Hematopoietic multipotent progenitor cell (in vitro differentiated cells): ENCODE data around the gene CCDC73. TPM values are rescaled to one million over a fixed set of nuclear protein-coding genes. Genes with fewer than 3 reads are reported as not detected.
"Not testable (repeated sequence)": the region's sequence is repeated elsewhere in the genome, so short reads cannot be mapped to it uniquely, and the experiment has no call there.

Source experiments
- DNase-seq, 3 donors: peaks; one replicate each; pipeline ENCODE4 v3.0.0-alpha.2; 2011 to 2015; ENCODE audit warnings: low read depth in 2 of 3, low spot score in 2 of 3
- total RNA-seq: library from RNA; depleted of rRNA; stranded (reverse); fragments of >200 nt; gene quantifications from one replicate; pipeline ENCODE4 v1.2.3, GENCODE V29; 2012

Gene CCDC73
- under 0.01 TPM for total RNA-seq

DNA sequence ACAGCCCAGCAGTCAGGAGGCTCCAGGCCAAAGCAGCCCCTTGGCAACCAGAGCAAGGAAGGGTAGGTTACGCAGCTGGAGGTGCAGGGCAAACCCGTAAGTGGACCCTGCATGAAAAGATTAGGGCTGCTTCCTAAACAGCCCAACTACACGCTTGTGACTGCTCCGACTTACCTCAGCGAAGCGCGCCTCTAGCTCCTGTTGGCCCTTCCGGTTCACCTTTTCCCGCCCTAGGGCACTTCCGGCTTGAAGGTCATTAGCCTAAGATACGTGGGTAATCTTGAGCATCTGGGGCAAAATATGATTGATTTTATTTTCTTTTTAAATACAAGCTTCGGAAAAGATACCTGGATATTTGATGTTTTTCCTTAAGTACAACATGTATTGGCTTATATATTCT, at the start of gene CCDC73:
Gene CCDC73 (minus strand): TSS at position 224 of the 400 bp plus-strand sequence. CDS start 34,419 bp downstream, outside the sequence.
- DNase-seq: no peak

DNA sequence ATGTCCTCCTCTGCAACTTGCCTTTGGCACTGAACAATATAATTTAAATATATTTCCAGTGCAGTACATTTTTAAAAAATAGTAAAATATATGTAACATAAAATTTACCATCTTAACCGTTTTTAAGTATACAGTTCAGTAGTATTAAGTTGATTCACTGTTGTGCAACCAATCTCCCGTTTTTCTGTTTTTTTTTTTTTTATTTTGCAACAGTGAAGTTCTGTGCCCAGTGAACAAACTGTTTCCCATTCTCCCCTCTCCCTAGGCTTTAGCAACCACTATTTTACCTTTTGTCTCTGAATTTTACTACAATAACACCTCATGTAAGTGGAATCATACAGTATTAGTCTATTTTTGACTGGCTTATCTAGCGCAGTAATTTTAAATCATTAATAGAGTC, 49.1 kb upstream of the CCDC73 start:
- DNase-seq: no peak

DNA sequence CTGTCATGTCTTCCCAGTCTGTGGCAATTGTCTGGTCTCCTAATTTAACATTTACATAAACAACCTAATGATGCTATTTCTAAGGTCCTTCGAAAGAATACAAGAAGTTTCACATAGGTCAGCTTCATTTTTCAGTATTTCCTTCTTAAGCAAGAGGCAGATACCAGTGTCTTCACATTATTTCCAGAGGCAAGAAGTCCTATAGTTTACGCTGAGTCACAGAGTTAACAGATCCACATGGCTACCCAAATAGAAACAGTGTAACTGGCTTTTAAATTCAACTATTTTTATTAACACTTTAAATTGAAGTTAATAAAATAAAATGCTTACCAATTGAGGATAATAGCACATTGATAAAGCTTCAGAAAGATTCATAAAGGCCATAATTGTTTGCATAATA, 46.1 kb upstream of the CCDC73 start:
- no peak for DNase-seq

DNA sequence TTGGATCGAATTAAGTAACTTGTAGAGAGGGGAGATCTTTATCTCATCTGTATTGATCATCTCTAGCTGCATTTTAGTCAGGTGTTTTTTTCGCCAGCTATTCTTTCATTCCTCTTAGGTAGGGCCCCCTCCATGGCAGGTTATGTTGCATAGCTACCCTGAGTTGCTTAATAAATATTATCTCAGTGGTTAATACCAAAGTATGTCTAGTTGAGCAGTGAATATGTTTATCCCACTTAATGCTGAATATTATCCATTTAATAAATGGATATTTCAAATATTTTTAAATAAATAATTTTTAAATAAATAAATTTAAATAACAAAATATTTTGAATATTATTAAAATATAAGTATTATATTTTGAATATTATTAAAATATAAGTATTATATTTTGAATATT, 44.8 kb upstream of the CCDC73 start:
- DNase-seq: no peak

DNA sequence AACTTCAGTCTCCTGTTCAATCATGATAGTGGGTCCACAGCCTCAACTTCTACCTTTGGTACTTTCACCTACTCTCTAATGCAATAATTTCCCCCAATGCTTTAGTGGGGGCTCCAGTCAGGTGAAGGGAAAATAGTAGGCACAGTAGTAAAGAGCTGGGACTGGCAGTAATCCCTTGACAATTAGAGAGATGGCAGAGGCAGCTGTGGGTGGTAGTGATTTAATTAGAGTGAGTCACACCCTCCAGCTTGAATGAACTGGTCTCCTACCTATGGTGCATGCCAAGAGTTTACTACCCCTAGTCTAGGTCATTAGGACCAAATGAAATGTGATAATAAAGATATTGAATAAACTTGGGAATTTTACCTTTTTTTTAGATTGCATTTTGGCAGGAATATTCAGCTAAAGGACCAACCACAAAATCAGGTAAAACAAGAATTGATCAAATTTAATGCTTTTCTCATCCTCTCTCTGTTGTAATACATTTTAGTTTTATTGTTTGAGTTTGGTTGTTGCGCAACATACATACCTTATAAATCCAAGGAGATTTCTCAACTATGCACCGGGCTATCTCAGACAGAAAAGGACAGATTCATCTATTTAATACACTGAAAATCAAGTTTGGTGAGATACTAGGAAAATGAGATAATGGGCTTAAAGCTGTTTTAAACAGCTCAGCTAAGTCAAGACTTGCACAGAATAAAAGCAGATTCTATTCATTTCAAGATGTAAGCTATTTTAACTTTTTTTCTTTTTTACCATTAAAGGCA, 44.2 kb upstream of the CCDC73 start:
- DNase-seq: no peak

DNA sequence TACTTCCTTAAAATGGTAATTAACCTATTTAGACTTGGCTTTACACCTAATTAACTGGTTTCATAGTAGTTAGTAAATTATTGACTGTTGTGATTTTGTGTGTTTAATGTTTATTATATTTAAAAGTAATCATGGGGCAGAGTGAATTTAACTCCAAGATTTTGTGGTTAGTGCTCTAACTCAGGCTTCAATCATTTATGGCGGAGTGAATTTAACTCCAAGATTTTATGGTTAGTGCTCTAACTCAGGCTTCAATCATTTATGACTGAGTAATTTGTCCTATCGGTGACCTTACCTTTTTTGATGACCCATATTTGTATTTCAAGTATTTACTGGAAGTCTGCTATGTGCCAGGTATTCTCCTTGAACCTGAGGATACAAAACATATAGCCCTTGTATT, 42.5 kb upstream of the CCDC73 start:
- no peak for DNase-seq

DNA sequence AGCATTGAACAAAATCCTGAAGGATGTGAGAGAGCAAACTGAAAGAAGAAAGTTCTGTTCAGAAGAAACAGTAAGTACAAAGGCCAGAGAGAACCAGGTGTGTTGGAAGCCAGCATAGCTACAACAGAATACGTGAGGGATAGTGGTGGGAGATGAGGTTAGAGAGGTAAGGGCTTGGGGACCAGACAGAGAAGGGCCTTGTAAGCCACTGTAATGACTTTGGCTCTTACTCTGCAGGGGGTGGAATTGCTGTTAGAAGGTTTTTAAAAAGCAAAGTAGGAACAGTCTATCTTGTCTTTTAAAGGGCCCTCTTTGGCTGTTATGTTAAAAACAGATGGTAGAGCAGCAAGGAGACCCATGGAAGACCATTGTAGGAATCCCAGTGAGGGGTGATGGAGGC, 39.5 kb upstream of the CCDC73 start:
- no peak for DNase-seq

DNA sequence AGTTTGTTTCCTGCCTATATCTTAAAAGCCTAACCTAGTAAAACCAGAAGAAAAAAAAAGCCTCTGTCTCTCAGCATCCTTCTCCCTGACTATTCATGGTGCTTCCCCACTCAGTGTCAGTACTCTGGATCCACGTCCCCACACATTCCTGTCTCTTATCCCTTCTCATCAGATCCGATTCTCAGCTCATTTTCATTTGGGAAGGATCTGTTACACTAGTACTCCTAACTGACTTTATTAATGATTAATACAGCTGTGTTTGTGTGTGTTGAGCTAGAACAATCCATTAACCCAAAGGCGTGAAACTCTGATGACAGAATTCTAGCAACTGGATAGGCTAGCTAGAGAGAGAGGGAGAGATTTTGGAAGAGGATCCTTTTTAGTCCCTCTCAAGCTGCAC, 36.8 kb upstream of the CCDC73 start:
- DNase-seq: no peak

DNA sequence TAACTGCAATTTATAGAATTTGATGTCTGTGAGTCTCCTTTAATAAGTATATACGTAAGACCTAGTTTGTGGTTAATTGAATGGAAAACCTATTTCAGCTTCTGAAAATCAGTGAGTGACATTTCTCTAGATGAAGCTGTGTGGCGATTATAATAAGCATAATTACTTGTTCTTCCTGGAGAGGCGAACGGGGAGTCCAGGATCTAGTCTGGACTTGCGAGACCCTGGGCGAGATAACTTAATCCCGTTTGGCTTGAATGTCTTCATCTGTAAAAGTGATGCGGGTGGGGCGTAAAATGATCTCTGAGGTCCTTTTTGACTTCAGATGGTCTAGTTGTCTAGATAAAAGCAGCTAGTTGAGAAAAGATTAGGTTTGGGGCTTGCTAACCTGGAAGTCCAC, 36.3 kb upstream of the CCDC73 start:
- no peak for DNase-seq

DNA sequence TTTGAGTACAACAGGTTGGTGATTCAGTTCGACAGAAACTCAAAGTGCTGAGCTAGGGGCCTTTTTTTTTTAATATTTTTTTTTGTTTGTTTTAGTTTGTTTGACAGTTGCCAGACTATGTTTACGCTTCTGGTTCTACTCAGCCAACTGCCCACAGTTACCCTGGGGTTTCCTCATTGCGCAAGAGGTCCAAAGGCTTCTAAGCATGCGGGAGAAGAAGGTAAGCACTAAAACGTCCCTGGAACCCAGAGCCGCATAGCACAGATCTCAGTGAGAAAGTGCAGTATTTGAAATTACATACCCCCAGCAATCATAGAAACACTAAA, 35.9 kb upstream of the CCDC73 start:
- peak in 2 of 3 donors; percentile 26 to 49 for DNase-seq

DNA sequence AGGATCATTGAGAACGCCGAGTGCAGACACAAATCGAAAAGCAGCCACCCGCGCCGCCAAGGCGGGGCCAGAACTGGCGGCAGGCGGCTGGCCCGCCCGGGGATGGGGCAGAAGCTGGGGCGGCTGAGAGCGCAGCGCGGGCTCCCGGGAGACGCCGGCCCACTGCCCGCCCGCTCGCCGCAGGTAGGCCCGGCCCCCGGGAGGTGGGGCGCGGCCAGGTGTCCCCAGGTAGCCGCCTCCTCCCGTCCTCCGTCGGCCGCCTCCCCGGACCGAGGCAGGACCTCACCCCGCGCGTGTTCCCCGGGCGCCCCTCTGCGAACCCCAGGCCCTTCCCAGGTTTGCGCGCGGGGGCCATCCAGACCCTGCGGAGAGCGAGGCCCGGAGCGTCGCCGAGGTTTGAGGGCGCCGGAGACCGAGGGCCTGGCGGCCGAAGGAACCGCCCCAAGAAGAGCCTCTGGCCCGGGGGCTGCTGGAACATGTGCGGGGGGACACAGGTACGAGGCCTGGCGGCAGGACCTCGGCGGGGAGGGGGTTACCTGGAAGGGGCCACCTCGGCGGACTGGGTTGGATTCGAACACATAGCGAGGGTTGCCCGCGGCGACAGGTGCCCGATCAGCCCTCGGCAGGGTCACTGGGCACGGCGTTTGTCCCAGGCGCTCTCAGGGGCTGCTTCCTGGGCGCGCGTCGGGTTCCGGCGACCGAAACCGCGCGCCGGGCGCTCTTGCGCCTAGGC, 35.4 kb upstream of the CCDC73 start, which contains the start of gene PRRG4:
Gene PRRG4 (plus strand): TSS at position 248 of the 733 bp plus-strand sequence. CDS start 603 bp downstream, outside the sequence.
- peak in 2 of 3 donors; percentile 54 to 75 for DNase-seq

DNA sequence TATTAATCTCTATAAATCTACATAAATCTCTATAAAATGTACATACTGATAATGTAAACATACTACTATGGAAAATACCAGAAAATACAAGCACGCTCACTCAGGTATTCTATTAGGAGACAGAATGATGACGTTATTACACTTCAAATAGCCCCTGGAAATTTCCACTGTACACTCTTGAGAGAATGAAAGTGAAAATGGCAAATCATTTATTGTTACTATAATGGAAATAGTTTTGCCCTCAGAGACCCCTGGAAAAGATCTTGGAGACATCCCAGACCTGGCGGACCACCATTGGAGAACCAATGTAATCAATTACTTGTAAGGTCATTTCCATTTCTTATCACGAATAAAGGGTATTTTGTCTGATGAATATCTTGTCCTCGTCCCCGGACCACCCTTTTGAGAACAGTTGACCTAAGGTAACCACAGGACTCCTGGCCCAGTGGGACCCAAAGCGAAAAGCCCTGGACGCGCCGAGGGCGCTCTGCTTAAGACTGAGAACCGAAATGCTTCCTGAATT, 34.8 kb upstream of the CCDC73 start:
- DNase-seq: peak in 2 of 3 donors; percentile 41 to 65

DNA sequence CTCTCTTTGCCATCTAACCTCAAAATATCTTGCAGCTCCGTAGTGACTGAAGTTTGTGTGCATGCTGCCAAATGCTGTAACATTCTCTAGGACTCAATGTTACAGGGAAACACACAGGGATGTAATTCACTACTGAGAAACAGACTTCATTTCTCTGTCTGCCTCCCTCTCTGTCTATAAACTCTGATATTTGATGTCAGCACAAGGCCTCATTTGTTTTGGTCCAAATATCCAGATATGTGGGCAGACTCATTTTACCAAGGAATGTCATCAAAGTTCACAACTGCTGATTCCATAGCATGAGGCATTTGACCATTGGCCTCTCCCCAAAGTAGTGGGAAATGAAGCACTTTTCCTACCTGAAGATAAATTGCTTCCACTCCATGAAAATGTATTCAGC, 32.8 kb upstream of the CCDC73 start:
- no peak for DNase-seq

DNA sequence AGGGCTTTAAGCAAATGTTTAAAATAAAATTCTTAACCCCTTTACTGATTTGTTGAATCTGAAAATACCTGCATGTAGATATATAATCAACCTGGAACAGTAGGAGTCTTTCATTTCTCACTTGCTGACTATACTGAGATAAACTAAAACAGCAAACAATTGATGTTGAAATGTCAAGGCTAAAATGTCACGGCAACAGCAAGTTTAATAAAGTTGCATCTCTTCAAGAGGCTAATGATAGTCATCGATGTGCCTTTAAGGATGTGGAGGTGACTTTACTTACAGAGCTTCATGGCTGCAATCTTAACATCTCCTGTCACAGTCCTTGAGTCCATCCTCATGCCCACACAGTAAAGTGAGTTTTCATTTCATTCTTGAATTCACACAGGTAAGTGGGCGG, 31.7 kb upstream of the CCDC73 start:
- no peak for DNase-seq

DNA sequence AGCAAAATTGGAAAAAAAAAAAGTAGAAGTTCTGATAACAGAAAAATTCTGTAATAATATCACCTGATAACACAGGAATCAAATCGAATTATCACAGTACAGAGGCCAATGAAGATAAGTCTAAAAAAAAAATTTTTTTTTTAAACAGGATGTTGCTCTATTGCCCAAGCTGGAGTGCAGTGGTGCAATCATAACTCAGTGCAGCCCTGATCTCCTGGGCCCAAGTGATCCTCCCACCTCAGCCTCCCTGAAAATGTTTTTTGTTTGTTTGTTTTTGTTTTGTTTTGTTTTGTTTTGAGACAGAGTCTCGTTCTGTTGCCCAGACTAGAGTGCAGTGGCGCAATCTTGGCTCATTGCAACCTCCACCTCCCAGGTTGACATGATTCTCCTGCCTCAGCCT, 29.2 kb upstream of the CCDC73 start:
- not testable (repeated sequence) for DNase-seq

DNA sequence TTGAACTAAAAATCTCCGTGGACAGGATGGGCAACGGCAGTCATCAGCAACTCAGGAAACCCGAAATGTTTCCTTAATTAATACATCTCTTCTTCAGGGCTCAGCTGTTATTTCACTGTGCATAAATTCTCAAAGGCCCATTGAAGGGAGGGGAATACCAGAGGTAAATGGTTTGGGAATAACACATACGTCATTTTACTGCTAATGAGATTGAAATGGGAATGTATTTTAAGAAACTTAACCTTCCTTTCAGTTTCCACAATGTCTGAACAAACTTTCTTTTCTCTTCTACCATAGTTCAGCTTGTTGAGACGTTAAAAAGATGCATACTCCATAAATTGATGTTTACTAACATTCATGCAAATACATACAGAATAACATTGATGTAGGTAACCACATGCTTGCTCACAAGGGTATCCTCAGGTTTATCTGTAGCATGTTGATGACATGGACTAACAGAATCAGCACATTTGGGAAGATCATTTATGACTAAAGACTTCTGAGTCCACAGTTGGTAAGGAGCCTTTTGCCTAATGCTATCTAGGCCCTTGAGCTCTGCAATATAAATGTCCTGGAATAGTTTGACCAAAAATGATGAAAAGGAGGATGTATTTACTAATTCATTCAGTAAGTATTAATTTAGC, 27.6 kb upstream of the CCDC73 start:
- no peak for DNase-seq

DNA sequence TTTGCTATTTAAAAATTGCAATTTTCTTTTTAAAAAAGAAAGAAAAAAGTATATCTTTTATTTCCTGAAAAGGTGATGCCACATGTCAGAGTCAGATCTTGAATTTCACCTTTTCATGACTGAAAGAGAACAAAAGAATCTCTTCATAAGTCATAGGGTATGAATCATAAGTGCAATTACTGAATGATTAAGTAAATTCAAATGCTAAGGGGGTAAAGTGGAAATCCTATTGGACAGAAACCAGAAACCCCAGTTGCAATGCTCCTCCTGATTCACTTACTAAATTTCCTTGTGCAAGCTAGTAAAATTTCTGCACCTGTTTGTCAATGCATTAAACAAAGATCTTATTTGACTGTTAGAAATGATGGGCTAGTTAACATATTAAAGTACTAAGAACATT, 27.1 kb upstream of the CCDC73 start:
- no peak for DNase-seq

DNA sequence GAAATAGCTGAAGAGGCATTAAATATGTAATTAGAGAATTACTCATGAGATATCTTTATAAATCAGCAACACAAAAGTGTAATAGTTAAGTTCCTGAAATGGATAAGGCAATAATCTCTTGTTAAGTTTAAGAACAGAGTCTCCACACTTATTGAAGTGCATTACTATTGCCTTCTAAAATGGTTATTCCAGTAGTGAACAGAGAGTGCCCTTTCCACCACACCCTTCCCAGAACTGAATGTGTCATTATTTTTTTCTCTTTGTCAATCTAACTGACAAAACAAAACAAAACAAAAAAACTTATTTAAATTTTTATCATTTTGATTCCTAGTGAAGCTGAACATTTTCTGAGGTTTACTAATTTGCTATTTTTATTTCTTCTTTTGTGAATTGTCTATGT, 26.0 kb upstream of the CCDC73 start:
- no peak for DNase-seq

DNA sequence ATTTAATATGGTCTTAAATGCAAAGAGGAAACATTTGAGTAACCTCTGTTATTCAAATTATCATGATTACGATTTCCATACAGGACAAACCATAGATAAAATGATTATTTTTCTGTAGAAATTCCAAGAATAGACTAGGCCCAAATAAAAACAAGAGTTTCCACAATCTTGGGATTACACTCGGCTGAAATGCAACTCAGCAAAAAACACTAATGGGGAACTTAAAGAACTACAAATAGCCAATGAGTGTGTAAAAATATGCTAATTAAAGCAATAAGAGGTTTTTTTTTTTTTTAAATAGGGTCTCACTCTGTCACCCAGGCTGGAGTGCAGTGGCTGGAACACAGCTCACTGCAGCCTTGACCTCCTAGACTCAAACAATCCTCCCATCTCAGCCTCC, 24.7 kb upstream of the CCDC73 start:
- no peak for DNase-seq

DNA sequence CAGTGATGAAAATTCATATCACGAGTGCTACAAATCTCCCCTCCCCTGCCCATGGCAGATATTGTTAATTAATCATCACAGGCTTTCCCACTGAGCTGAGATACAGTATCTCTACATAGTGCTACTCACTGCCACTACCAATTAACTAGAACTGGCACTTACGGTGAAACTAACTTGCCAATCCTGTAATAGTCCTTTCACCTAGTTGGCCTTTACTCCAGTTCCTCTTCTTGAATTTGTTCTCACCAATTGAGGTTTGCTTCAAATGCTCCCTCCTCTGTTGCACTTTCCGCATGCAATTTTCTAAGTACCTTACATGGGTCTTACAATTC, 23.4 kb upstream of the CCDC73 start:
- DNase-seq: no peak

DNA sequence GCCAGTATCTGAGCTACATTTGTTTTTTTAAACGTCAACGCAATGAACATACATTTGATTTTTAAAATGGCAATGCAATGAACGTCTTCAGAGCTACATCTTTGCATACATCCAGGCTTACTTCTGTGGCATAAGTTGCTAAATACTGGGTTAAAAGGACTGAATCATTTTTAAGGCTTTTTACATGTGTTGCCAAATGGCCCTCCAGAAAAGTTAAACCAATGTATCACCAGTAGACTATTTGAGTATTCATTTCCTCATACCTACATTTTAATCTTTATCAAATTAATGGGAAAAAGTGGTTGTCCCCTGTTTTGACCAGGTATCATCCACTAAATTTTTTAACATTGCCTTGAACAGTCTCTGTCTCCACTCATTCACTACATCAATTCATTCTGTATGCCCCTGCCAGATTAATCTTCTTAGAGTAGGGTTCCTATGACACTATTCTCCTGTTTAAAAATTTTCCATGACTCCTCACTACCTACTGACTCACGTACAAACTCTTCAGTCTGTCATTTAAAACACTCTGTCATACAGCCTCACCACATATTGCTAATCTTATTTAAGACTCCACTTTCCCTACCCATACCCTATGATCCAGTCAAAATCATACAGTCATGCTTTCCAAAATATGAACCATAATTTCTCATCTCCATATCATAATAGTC, 22.9 kb upstream of the CCDC73 start:
- DNase-seq: no peak
